Activated CD4-positive, alpha-beta T cell treated with anti-CD3 and anti-CD28 coated beads for 1 hour (primary cell): ENCODE data around the gene TXN2.

Experiments used
- DNase-seq: peaks from one replicate; pipeline ENCODE4 v3.0.0-alpha.2; 2020

TXN2 gene

DNA sequence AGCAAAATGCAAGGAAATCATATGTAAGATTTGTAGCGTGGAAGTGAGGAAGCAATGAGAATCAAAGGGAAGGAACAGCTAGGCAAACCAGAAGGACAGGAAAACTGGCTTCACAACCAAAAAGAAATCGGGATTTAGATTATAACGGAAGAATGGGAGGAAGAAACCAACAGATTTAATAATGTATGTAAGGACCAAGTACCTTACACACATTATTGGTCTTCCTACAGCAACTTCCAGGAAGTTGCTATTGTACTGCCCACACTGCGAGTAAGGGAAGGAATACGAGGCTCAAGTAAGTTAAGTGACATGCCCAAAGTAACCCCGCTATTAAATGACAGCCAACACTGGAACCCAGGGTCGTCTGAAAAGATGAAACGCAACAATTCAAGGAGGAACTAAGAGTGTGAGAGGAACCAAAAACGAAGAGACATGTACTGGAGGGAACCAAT lies 473 bp downstream of the TXN2 start:
- no peak for DNase-seq

DNA sequence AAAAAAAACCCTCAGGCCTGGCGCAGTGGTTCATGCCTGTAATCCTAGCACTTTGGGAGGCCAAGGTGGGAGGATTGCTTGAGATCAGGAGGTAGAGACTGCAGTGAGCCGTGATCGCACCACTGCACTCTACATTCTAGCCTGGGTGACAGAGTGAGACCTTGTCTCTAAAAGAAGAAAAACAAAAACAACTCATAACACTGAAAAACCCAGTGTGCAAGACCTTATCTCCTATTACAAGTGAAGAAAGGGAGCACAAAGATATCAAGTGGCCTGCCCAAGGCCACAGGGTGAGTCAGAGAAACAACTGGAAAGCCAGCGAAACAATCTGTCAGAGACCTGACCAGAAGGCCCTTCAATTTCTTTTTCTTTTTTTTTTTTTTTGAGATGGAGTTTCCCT lies 2.5 kb downstream of the TXN2 start:
- DNase-seq = no peak

DNA sequence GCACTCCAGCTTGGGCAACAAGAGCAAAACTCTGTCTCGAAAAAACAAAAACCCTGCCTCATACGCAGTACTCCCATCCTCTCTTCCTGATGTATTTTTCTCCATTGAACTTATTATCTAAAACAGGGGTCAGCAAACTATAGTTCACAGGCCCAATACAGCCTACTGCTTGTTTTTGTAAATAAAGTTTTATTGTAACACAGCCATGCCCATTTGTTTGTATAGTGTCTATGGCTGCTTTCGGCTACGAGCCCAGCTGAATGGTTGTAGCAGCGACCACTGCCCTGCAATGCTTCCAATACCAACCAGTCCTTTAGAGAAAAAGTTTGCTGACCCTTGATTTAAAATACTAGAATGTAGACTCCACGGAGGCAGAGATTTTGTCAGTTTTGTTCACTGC lies 6.1 kb downstream of the TXN2 start:
- DNase-seq = no peak

- DNase-seq = no peak
Observed at GRCh38 chr22:36472689-36473088, 8.8 kb downstream of the TXN2 start.

GRCh38 chr22:36471341-36471821 lies 10.1 kb downstream of the TXN2 start:
- DNase-seq = no peak

GRCh38 chr22:36470994-36471331 lies 10.5 kb downstream of the TXN2 start:
- no peak for DNase-seq

DNA sequence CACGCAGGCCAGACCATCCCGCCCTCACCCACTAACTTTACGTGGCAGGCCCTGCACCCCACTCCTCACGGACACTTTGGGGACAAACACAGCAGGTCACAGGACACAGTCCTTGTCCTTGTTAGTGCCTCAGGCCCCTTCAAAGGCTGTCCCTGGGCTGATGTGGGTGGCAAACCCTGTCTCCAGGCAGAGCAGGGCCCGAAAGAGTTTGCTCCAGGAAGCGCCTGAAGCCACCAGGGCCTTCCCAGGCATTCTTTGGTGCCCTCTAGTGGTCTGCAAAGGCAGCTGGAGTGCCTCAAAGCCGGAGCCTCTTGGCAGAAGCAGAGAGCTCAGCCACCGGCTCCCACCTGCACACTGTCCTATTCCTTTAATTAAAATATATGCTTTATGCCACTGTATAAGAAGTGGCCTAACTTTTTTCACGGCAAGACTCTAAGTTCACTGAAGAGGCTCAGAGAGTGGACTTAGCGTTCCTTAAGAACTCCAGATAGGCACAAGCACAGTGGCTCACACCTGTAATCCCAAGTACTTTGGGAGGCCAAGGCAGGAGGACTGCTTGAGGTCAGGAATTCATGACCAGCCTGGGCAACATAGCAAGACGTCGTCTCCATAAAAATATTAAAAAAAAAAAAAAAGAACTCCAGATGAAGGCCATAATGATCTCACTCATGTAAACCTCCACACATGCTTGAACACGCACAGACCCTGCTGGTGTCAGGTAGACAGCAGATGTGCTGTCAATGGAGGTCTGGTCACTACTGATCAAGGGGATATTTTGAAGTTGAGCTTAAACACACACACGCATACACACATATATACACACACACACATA lies 11.1 kb downstream of the TXN2 start:
- DNase-seq = peak; percentile 77

GRCh38 chr22:36469094-36469710 lies 12.2 kb downstream of the TXN2 start:
- DNase-seq = no peak

- DNase-seq = no peak
Observed at GRCh38 chr22:36467946-36468345, 13.5 kb downstream of the TXN2 start.

- DNase-seq = no peak
Observed at GRCh38 chr22:36467042-36467810, 14.2 kb downstream of the TXN2 start.

- DNase-seq = no peak
Observed at GRCh38 chr22:36466258-36466657, 15.2 kb downstream of the TXN2 start.

DNA sequence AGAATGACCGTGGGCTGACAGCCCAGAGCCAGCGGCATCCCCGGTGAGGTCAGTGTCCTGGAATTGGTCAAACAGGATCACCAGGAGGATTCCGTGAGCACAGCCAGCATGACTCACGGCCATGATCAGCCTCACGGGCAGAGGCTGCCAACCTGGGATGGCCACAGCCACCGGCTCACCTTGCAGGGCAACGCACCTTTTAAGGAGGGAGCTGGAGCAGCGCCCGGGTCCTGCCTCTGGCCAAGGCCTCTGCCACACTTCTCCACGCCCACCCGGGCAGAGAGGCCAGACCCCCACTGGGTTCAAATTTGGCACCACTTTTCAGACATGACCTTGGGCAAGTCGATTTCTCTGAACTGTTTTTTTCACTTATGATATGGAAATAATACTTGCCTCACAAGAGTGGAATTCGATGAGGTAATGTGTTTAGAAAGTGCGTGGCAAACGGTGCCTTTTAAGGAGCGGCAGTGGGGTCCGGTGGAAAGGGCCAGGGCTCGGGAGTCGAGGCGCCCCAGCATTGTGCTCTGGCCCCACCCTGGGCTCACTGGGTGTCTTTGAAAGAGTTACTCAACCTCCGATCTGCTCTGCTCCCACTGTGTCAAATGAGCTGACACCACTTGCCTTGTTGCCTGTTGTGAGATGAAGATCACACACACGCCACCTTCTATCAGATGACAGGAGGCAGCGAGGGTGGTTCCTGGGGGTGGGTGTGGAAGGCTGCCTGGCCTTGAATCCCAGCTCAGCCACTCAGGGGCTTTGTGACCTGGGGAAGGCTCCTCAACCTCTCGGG lies 16.0 kb downstream of the TXN2 start:
- DNase-seq = no peak

DNA sequence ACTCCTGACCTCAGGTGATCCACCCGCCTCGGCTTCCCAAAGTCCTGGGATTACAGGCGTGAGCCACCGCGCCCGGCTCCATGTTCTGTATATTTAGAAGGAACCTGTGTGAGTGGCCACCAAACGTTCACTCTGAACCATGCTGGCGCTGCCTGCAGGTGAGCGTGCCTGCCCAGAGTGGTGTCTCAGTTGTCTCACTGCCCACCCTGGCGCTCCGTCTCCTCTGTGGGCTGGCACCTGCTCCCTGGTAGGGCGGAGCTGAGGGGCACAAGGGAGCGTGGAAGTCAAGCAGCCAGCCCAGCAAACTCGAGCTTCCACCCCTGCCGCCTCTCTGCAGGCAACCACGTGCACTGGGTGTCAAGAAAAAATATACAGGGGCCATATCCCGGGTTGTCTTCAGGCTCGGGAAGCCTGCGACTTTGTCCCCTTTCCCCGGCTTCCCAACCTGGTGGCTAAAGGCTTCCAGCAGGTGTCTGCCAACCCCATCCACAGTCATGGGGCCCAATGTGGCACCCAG lies 16.7 kb downstream of the TXN2 start:
- no peak for DNase-seq

DNA sequence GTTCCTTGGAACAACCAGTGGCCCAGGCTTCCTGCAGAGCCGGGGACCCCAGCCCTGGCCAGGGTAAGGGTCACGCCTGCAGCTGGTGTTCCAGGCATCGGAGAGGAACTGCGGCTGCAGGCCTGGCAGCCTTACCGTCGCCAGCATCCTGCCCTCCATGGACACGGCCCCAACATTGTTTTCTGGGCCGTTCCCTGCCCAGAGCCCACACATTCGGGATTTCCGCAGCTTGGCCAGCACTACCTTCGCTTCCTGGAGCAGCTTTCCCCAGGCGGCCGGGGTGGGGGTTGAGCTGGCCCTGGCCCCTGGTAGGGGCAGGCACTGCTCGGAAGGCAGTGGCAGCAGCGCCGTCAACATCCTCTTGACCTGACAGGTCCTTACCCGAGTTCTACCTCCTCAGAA lies 17.7 kb downstream of the TXN2 start:
- DNase-seq = no peak

DNA sequence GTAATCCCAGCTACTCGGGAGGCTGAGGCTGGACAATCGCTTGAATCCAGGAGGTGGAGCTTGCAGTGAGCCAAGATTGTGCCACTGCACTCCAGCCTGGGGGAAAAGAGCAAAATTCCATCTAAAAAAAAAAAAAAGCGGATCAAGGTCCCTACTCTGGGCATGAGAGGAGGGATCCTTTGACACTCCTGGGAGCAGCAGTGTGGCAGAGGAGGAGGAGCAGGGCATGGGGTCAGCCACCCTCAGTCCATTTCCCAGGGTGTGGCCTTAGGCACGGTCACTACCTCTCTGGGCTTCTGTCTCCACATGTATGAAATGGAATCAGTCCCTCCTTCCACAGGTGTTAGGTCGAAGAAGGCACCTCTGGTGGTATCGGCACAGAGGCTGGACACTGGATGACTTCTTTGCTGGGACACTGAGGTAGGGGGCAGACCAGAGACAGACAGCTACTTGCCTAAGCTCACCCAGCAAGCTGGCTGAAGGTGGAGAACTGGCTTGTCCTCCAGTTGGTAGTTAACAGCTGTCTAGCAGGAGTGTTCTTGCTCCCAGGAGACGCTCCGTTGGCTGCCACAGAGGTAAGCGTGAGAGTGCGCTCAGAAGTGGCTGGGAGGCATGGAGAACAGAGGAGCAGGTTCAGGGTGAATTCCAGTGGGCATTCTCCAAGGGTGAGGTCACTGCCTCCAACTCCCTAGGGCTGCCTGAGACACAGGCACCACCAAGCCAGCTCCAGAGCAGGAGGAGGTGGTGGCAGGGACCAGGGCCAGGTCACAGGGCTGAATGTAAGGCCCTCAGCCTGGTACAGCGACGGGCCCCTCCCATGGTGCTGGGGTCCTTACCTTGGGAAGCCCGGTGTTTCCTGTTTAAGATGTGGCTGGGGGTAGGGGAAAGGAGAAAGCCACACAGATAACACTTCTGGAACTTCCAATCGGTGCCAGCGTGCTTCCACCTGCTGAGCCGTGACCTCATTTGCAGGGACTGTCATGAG lies 19.5 kb downstream of the TXN2 start:
- no peak for DNase-seq

DNA sequence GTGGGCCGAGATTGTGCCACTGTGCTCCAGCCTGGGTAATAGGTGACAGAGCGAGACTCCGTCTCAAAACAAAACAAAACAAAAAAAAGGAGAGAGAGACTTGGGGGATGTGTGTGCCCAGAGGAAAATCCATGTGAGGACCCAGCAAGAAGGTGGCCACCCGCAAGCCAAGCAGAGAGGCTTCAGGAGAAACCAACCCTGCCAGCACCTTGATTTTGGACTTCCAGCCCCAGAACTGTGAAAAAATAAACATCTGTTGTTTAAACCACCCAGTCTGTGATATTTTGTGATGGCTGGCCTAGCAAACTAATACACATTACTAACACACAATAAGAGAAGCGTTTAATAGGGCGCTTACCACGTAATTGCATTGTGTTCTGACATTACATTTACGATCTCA lies 21.2 kb downstream of the TXN2 start:
- DNase-seq = no peak

GRCh38 chr22:36457688-36458450 lies 23.6 kb downstream of the TXN2 start:
- DNase-seq = no peak

DNA sequence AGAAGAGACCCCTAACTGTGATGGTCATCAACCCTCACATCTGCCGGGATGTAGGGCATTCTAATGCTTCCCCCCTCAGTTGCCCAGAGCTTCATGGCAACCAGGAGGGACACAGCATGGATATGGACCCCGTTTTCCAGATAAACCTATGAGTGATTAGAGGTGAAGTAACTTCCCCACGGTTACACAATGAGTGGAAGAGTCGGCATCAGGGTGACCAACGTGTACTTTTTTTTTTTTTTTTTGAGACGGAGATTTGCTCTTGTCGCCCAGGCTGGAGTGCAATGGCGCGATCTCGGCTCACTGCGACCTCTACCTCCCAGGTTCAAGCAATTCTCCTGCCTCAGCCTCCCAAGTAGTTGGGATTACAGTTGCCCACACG lies 25.0 kb downstream of the TXN2 start:
- no peak for DNase-seq

DNA sequence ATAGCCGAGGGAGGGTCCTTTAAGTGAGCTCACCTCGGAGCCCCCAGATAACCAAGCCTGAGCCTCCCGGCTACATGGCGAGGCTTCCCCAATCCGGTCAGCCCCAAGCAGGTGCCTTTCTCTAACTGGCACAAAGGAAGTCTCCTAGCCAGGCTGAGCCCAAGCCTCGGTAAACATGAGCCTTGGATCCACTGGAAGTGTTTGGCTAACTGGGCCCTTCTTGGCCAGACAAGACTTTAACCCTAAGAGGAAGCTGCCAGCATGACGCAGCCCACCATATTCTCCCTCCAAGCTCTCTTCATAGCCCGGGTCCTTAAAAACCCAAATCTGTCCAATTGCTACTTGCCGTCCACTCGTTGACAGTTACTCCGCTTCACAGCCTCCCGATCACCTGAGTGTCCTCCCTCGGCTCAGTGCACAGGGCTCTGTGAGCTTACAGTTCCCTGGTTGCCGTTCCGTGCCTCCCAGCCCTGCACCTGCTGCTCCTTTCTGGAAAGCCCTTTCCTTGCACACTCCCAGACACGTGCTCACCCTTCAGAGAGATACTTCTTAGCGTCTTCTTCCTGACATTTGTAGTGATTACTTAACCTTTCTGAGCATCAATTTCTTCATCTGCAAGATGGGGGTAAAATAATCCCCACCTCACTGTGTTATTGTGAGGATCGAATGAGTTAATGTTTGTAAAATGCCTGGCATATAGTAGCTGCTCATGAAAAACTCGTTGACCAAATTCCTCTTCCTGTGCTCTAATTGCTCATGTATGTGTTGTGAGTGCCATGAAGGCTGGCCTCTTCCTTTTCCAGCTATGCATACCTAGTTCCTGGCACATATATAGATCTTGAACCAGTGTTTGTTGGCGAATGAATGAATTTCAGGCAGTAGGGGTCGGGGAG lies 25.6 kb downstream of the TXN2 start:
- DNase-seq = no peak
